GM19025 (cell line): ENCODE data around the gene RC3H2.
A peak's percentile ranks its signal among the peaks of the same experiment; 100 is the strongest.

Experiments
- ATAC-seq: cut with Tn5 transposase; IDR thresholded peaks from one replicate; pipeline ENCODE4 v1.9.1; 2021; ENCODE audit warnings: mild to moderate bottlenecking, low read depth, moderate library complexity; ENCODE audit not compliant: unreplicated experiment

Gene RC3H2

GRCh38 chr9:122904823-122905710 is at the start of gene RC3H2:
Gene RC3H2, minus strand, starts transcription at chr9:122905359. Its CDS starts 7,850 bp downstream, at chr9:122897509.
- peak; percentile 87 for ATAC-seq

- ATAC-seq: no peak
Observed at GRCh38 chr9:122954253-122954691, 49.1 kb upstream of the RC3H2 start.

- ATAC-seq: no peak
Observed at GRCh38 chr9:122951056-122951455, 45.9 kb upstream of the RC3H2 start.

GRCh38 chr9:122950263-122950662 is 45.1 kb upstream of the RC3H2 start:
- no peak for ATAC-seq

- no peak for ATAC-seq
Observed at GRCh38 chr9:122949696-122950095, 44.5 kb upstream of the RC3H2 start.

GRCh38 chr9:122948313-122948712 is 43.2 kb upstream of the RC3H2 start:
- no peak for ATAC-seq

GRCh38 chr9:122946461-122947005 is 41.4 kb upstream of the RC3H2 start:
- no peak for ATAC-seq

GRCh38 chr9:122944960-122945888 is 40.1 kb upstream of the RC3H2 start:
- no peak for ATAC-seq

- ATAC-seq: no peak
Observed at GRCh38 chr9:122941582-122942234, 36.5 kb upstream of the RC3H2 start.

- peak; percentile 99 for ATAC-seq
Observed at GRCh38 chr9:122940749-122941581, 35.8 kb upstream of the RC3H2 start, which contains the start of gene RABGAP1. Gene RABGAP1, plus strand, starts transcription at chr9:122941020. Its CDS starts 16,040 bp downstream, at chr9:122957060.

- no peak for ATAC-seq
Observed at GRCh38 chr9:122940454-122940748, 35.2 kb upstream of the RC3H2 start.

GRCh38 chr9:122939601-122940000 is 34.4 kb upstream of the RC3H2 start:
- no peak for ATAC-seq

GRCh38 chr9:122936883-122937282 is 31.7 kb upstream of the RC3H2 start:
- ATAC-seq: no peak

- no peak for ATAC-seq
Observed at GRCh38 chr9:122936464-122936863, 31.3 kb upstream of the RC3H2 start.

- ATAC-seq: peak; percentile 95
Observed at GRCh38 chr9:122931226-122932121, 26.3 kb upstream of the RC3H2 start, which contains the start of gene ZBTB26. Gene ZBTB26, minus strand, starts transcription at chr9:122931512. Its CDS starts 11,578 bp downstream, at chr9:122919934.

GRCh38 chr9:122930541-122931225 is 25.5 kb upstream of the RC3H2 start:
- peak; percentile 16 for ATAC-seq

- ATAC-seq: no peak
Observed at GRCh38 chr9:122929796-122930354, 24.7 kb upstream of the RC3H2 start.
